H1 (cell line): ENCODE results near the gene TTC34. TPM values are rescaled to one million over a fixed set of nuclear protein-coding genes. Genes with fewer than 3 reads are reported as not detected.

Source experiments
- CTBP2 ChIP-seq: IDR thresholded peaks from 2 replicates; pipeline ENCODE4 v1.7.0; 2011; ENCODE audit warnings: borderline replicate concordance, mild to moderate bottlenecking, moderate library complexity, mixed read lengths, low read length; ENCODE audit not compliant: insufficient read depth, insufficient read length
- JUN ChIP-seq: IDR thresholded peaks from 2 replicates; pipeline ENCODE4 v1.6.1; 2011; ENCODE audit warnings: low read depth, mild to moderate bottlenecking, improper control_type of control experiment, low read length
- RAD21 ChIP-seq, 2 experiments: IDR thresholded peaks in 1 of 2; conservative IDR thresholded peaks in 1 of 2; 2 replicates each; pipeline ENCODE4 v1.6.1; 2011; ENCODE audit warnings: low read depth in 2 of 2, low read length in 2 of 2, improper control_type of control experiment in 1 of 2, inconsistent platforms in 1 of 2, mild to moderate bottlenecking in 1 of 2, moderate library complexity in 1 of 2
- polyA plus RNA-seq, 7 experiments: library from polyadenylated mRNA; depleted of rRNA in 3 of 7; stranded (reverse) in 5 of 7; unstranded in 2 of 7; fragments of >200 nt in 5 of 7; fragments of 200-250 nt in 2 of 7; gene quantifications; 1 replicate in 5 of 7; 2 replicates in 1 of 7; 4 replicates in 1 of 7; pipeline versions ENCODE4 v1.2.1 to v1.2.3, GENCODE V29; 2011 to 2013; ENCODE audit warnings: missing spikeins in 2 of 7, mixed read lengths in 2 of 7
- total RNA-seq: library from RNA; stranded (reverse); fragmentation: NEBNext Ultra II Directional; extraction: Animal tissue kit (Norgen Biotek cat#: 25700); gene quantifications from 2 replicates; pipeline ENCODE4 v1.2.1, GENCODE V29; 2021
- TF ChIP-seq, protein P1 (sequence below): IDR thresholded peaks from 2 replicates; pipeline ENCODE4 v1.6.1; 2011; ENCODE audit warnings: low read length, improper control_type of control experiment
- TF ChIP-seq, protein P2 (sequence below), 3 experiments: IDR thresholded peaks; 1 replicate in 2 of 3; 2 replicates in 1 of 3; pipeline versions ENCODE4 v1.5.1 to v1.6.1; 2011; ENCODE audit warnings: low read length in 3 of 3, mild to moderate bottlenecking in 3 of 3, inconsistent platforms in 2 of 3, low read depth in 1 of 3, moderate library complexity in 1 of 3; ENCODE audit not compliant: insufficient read depth in 1 of 3; ENCODE audit errors: control extremely low read depth in 1 of 3
- TF ChIP-seq, protein P3 (sequence below): fragments of 300-600 bp; sonication (generic); IDR thresholded peaks from 2 replicates; pipeline ENCODE4 v1.7.1; 2012; ENCODE audit warnings: low read length, moderate library complexity, mild to moderate bottlenecking, inconsistent platforms; ENCODE audit not compliant: insufficient replicate concordance

TTC34 gene
- total and polyA plus RNA-seq, 2 of the 8 experiments (the other 6 are each of a cell fraction or from before 2014, with no cell fraction given), result 0.23 to 0.50 TPM

DNA sequence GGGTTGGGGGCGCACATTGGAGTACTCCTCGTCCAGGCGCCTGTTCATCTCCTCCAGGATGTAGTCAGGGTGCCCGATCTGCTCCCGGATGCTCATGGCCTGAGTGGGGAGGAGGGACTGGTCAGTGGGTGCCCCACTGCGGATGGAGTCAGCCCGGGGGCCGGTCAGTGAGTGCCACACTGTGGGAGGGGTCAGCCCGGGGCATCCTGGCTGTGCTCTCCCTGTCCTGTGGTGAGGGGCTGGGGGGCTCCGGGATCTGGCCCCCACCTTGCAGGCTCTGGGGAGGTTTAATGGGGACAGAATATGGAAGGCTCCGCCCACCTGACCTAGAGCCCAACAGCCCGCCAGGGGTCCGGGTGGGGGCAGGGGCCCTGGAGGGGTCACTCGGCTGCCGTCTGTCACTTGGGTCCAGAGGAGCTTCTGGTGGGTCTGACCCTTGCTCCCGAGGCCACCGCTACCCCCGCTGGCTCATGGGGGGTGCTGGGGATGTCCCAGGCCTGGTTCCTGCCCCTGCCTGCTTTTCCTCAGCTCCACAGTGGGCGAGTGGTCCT lies 206.2 kb downstream of the TTC34 start (continued):
- TF ChIP-seq, protein P1, sequence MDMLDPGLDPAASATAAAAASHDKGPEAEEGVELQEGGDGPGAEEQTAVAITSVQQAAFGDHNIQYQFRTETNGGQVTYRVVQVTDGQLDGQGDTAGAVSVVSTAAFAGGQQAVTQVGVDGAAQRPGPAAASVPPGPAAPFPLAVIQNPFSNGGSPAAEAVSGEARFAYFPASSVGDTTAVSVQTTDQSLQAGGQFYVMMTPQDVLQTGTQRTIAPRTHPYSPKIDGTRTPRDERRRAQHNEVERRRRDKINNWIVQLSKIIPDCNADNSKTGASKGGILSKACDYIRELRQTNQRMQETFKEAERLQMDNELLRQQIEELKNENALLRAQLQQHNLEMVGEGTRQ, result no peak
- TF ChIP-seq RAD21 (IDR thresholded peaks at IDR 0.05 in 1 of 2, conservative IDR thresholded peaks at IDR 0.05 in 1 of 2; ENCODE audit: low read depth in 2 of 2, low read length in 2 of 2) (no peak), CTBP2 (no peak), JUN (no peak)
- TF ChIP-seq, protein P2, sequence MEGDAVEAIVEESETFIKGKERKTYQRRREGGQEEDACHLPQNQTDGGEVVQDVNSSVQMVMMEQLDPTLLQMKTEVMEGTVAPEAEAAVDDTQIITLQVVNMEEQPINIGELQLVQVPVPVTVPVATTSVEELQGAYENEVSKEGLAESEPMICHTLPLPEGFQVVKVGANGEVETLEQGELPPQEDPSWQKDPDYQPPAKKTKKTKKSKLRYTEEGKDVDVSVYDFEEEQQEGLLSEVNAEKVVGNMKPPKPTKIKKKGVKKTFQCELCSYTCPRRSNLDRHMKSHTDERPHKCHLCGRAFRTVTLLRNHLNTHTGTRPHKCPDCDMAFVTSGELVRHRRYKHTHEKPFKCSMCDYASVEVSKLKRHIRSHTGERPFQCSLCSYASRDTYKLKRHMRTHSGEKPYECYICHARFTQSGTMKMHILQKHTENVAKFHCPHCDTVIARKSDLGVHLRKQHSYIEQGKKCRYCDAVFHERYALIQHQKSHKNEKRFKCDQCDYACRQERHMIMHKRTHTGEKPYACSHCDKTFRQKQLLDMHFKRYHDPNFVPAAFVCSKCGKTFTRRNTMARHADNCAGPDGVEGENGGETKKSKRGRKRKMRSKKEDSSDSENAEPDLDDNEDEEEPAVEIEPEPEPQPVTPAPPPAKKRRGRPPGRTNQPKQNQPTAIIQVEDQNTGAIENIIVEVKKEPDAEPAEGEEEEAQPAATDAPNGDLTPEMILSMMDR (IDR thresholded peaks at IDR 0.05; ENCODE audit: control extremely low read depth in 1 of 3, insufficient read depth in 1 of 3, low read depth in 1 of 3, low read length in 3 of 3), result no peak
- TF ChIP-seq, protein P3, sequence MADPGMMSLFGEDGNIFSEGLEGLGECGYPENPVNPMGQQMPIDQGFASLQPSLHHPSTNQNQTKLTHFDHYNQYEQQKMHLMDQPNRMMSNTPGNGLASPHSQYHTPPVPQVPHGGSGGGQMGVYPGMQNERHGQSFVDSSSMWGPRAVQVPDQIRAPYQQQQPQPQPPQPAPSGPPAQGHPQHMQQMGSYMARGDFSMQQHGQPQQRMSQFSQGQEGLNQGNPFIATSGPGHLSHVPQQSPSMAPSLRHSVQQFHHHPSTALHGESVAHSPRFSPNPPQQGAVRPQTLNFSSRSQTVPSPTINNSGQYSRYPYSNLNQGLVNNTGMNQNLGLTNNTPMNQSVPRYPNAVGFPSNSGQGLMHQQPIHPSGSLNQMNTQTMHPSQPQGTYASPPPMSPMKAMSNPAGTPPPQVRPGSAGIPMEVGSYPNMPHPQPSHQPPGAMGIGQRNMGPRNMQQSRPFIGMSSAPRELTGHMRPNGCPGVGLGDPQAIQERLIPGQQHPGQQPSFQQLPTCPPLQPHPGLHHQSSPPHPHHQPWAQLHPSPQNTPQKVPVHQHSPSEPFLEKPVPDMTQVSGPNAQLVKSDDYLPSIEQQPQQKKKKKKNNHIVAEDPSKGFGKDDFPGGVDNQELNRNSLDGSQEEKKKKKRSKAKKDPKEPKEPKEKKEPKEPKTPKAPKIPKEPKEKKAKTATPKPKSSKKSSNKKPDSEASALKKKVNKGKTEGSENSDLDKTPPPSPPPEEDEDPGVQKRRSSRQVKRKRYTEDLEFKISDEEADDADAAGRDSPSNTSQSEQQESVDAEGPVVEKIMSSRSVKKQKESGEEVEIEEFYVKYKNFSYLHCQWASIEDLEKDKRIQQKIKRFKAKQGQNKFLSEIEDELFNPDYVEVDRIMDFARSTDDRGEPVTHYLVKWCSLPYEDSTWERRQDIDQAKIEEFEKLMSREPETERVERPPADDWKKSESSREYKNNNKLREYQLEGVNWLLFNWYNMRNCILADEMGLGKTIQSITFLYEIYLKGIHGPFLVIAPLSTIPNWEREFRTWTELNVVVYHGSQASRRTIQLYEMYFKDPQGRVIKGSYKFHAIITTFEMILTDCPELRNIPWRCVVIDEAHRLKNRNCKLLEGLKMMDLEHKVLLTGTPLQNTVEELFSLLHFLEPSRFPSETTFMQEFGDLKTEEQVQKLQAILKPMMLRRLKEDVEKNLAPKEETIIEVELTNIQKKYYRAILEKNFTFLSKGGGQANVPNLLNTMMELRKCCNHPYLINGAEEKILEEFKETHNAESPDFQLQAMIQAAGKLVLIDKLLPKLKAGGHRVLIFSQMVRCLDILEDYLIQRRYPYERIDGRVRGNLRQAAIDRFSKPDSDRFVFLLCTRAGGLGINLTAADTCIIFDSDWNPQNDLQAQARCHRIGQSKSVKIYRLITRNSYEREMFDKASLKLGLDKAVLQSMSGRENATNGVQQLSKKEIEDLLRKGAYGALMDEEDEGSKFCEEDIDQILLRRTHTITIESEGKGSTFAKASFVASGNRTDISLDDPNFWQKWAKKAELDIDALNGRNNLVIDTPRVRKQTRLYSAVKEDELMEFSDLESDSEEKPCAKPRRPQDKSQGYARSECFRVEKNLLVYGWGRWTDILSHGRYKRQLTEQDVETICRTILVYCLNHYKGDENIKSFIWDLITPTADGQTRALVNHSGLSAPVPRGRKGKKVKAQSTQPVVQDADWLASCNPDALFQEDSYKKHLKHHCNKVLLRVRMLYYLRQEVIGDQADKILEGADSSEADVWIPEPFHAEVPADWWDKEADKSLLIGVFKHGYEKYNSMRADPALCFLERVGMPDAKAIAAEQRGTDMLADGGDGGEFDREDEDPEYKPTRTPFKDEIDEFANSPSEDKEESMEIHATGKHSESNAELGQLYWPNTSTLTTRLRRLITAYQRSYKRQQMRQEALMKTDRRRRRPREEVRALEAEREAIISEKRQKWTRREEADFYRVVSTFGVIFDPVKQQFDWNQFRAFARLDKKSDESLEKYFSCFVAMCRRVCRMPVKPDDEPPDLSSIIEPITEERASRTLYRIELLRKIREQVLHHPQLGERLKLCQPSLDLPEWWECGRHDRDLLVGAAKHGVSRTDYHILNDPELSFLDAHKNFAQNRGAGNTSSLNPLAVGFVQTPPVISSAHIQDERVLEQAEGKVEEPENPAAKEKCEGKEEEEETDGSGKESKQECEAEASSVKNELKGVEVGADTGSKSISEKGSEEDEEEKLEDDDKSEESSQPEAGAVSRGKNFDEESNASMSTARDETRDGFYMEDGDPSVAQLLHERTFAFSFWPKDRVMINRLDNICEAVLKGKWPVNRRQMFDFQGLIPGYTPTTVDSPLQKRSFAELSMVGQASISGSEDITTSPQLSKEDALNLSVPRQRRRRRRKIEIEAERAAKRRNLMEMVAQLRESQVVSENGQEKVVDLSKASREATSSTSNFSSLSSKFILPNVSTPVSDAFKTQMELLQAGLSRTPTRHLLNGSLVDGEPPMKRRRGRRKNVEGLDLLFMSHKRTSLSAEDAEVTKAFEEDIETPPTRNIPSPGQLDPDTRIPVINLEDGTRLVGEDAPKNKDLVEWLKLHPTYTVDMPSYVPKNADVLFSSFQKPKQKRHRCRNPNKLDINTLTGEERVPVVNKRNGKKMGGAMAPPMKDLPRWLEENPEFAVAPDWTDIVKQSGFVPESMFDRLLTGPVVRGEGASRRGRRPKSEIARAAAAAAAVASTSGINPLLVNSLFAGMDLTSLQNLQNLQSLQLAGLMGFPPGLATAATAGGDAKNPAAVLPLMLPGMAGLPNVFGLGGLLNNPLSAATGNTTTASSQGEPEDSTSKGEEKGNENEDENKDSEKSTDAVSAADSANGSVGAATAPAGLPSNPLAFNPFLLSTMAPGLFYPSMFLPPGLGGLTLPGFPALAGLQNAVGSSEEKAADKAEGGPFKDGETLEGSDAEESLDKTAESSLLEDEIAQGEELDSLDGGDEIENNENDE, result no peak
